GM19043 (cell line): ENCODE measurements around the gene VTI1A.

ENCODE experiments used
- ATAC-seq: cut with Tn5 transposase; IDR thresholded peaks from one replicate; pipeline ENCODE4 v1.9.1; 2021; ENCODE audit warnings: low read depth; ENCODE audit not compliant: unreplicated experiment

The VTI1A gene

GRCh38 chr10:112663234-112664125 is 216.5 kb downstream of the VTI1A start:
- ATAC-seq = no peak

GRCh38 chr10:112666094-112666493 is 219.1 kb downstream of the VTI1A start:
- ATAC-seq = no peak

GRCh38 chr10:112669989-112670388 is 223.0 kb downstream of the VTI1A start:
- no peak for ATAC-seq

GRCh38 chr10:112671743-112672142 is 224.7 kb downstream of the VTI1A start:
- no peak for ATAC-seq

- ATAC-seq = no peak
Measured at GRCh38 chr10:112672706-112673105, 225.7 kb downstream of the VTI1A start.

GRCh38 chr10:112675560-112676083 is 228.6 kb downstream of the VTI1A start:
- no peak for ATAC-seq

- ATAC-seq = no peak
Measured at GRCh38 chr10:112677689-112678088, 230.7 kb downstream of the VTI1A start.

- no peak for ATAC-seq
Measured at GRCh38 chr10:112678581-112678980, 231.6 kb downstream of the VTI1A start.

GRCh38 chr10:112678987-112679386 is 232.0 kb downstream of the VTI1A start:
- ATAC-seq = no peak

- ATAC-seq = no peak
Measured at GRCh38 chr10:112679392-112679791, 232.4 kb downstream of the VTI1A start.

- no peak for ATAC-seq
Measured at GRCh38 chr10:112680586-112680985, 233.6 kb downstream of the VTI1A start.

GRCh38 chr10:112687647-112688046 is 240.6 kb downstream of the VTI1A start:
- no peak for ATAC-seq

GRCh38 chr10:112689327-112690072 is 242.5 kb downstream of the VTI1A start:
- no peak for ATAC-seq

- ATAC-seq = no peak
Measured at GRCh38 chr10:112695539-112695938, 248.5 kb downstream of the VTI1A start.

- no peak for ATAC-seq
Measured at GRCh38 chr10:112696592-112696991, 249.6 kb downstream of the VTI1A start.

GRCh38 chr10:112698133-112698817 is 251.3 kb downstream of the VTI1A start:
- ATAC-seq = no peak

GRCh38 chr10:112698818-112699164 is 251.8 kb downstream of the VTI1A start:
- ATAC-seq = no peak

GRCh38 chr10:112700215-112700671 is 253.2 kb downstream of the VTI1A start:
- no peak for ATAC-seq

GRCh38 chr10:112701211-112701877 is 254.3 kb downstream of the VTI1A start:
- ATAC-seq = no peak

- ATAC-seq = no peak
Measured at GRCh38 chr10:112701878-112702255, 254.9 kb downstream of the VTI1A start.
